ENCODE data around the gene KLRK1.
A peak's percentile ranks its signal among the peaks of the same experiment; 100 is the strongest.
"Not testable (repeated sequence)": the region's sequence is repeated elsewhere in the genome, so short reads cannot be mapped to it uniquely, and the experiment has no call there.

KLRK1 gene

DNA sequence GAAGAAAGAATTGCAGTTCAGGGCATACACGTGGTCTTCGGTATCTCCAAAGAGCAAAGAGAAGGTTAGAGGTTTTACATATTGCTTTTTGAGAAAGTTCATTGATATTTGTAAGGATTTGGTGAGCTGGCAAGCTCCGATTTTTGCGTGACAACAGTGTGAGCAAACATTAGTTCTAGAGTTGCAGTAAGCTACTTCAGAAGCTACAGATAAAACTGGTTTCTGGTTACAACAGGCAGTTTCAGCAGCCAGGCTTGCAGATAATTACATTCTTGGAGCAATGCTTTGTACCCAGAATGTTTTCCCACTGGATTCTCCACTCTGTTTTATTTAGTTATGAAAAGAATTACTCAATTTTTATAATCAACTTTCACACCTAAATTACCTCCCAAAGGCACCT is 28.2 kb downstream of the KLRK1 start:
- no peak for DNase-seq

GRCh38 chr12:10361084-10361483 is 28.8 kb downstream of the KLRK1 start:
- peak; percentile 31 for DNase-seq

- no peak for DNase-seq
These were observed 30.9 kb downstream of the KLRK1 start for GRCh38 chr12:10358969-10359368.

DNA sequence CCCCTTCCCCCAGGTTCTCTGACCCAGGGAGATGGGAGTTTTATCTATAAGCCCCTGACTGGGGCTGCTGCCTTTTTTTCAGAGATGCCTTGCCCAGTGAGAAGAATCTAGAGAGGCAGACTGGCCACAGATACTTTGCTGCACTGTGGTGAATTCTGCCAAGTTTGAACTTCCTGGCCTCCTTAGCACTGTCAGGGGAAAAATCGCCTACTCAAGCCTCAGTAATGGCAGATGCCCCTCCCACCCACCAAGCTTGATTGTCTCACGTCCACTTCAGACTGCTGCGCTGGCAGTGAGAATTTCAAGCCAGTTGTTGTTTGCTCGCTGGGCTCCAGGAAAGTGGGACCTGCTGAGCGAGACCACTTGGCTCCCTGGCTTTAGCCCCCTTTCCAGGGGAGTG is 31.7 kb downstream of the KLRK1 start:
- DNase-seq, result no peak

DNA sequence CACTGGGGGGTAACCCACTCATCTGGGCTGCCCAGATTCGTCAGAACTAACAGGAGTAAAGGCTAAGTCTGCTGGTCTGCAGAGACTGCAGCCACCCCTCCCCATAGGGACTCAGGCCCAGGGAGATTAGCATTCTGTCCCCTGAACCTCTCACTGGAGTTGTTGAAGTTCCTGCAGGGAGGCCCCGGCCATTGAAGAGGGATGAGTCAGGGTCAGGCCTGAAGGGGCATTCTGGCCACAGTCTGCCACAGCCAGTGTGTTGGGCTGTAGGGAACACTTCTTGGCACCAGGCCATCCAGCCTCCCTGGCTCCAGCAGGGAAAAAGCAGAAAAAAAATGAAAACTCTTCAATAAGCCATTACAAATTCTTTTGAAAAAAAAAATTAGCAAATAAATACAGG is 35.3 kb downstream of the KLRK1 start:
- no peak for DNase-seq

GRCh38 chr12:10354071-10354470 is 35.8 kb downstream of the KLRK1 start:
- DNase-seq, result no peak

DNA sequence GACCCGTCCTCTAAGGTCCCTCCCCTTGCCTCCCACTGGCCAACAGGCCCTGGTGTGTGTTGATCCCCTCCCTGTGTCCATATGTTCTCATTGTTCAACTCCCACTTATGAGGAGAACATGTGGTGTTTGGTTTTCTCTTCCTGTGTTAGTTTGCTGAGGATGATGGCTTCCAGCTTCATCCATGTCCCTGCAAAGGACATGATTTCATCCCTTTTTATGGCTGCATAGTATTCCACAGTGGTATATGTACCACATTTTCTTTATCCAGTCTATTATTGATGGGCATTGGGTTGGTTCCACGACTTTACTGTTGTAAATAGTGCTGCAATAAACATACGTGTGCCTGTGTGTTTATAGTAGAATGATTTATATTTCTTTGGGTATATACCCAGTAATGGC is 38.4 kb downstream of the KLRK1 start:
- not testable (repeated sequence) for DNase-seq

DNA sequence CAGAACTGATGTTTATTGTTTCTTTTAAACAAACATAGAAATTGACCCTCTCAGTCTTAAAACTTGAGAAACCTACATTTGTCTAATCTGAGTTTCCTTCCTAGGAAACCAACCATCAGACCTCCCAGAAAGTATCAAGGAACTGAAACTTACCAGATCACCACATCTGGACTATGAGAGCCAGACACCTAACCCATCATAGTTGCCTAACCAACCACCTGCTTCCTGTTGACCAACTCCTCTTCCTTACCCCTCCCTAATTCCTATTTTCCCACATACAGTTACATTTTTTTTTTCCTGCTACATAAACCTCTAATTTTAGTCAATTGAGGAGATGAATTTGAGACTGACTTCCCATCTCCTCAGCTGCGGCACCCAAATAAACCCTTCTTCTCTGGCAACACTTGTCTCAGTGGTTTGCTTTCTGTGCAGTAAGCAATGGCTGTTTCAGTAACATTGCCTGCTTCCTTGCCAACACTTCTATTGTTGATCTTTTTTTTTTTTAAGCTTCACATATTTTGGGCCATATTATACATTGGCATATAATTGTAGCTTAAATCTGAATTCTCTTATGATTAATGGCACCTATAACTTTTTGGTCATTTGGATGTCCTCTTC is 47.8 kb downstream of the KLRK1 start:
- no peak for DNase-seq

DNA sequence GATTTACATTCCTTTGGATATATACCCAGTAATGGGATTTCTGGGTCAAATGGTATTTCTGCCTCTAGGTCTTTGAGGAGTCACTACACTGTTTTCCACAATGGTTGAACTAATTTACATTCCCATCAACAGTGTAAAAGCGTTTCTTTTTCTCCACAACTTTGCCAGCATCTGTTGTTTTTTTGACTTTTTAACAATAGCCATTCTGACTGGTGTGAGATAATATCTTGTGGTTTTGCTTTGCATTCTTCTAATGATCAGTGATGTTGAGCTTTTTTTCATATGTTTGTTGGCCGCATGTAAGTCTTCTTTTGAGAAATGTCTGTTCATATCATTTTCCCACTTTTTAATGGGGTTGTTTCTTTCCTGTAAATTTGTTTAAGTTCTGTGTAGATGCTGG is 48.9 kb downstream of the KLRK1 start:
- DNase-seq, result not testable (repeated sequence)

DNA sequence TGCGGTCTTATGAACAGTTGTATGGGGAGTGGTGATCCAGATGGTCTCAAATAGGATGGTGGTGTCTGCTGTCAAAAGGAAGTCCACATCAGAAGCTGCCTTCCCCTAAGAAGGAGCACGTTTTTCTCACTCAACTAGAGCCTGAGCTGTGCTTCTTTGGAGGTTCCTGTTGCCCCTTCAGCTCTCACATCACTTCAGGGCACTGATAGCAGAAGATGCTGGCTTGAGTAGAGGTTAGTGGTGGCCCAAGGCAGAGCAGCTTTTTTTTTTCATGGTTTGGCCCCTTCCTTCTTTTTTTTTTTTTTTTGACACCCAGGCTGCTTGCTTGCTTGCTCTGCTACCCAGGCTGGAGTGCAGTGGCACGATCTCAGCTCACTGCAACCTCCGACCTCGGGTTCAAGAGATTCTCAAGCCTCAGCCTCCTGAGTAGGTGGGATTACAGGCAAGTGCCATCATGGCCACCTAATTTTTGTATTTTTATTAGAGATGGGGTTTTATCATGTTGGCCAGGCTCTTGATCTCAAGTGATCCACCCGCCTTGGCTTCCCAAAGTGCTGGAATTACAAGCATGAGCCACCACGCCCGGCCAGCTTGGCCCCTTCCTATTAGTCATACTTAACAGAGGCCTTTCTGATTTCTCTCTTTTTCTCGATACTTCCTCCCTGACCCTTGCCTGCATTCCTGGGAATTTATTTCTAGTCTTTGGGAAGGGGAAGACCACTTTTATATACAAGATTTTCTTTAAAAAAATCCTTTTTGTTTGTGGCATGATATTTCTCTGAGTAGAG is 50.6 kb downstream of the KLRK1 start:
- DNase-seq, result no peak

GRCh38 chr12:10338470-10338869 is 51.4 kb downstream of the KLRK1 start:
- DNase-seq, result not testable (repeated sequence)

GRCh38 chr12:10336196-10336595 is 53.6 kb downstream of the KLRK1 start:
- not testable (repeated sequence) for DNase-seq

DNA sequence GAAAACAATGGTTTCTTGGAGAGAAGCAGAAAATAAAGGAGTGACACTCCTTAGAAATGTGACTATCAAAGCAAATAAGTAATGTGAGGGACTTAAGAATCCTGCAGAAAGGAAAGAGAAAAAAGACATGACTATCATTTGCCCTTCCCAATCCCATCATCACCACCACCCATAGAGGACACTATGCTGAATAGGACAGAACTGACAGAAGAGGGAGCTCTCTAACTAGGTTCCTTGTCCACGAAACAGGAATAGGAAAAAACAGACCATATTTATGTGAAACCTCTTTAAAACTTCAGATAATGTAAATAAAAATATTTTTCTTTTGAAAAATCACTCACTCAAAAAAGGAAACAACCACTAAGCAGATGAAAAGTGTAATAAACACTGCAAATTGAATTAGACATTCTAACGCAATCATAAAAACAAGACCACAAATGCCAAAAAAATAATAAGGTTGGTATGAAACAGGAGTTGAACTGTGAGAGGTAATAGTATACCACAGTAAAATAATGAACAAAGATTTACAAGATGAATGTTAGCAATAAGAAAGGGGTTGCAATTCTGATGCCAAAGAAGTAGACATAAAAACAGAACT is 58.1 kb downstream of the KLRK1 start:
- DNase-seq, result no peak

DNA sequence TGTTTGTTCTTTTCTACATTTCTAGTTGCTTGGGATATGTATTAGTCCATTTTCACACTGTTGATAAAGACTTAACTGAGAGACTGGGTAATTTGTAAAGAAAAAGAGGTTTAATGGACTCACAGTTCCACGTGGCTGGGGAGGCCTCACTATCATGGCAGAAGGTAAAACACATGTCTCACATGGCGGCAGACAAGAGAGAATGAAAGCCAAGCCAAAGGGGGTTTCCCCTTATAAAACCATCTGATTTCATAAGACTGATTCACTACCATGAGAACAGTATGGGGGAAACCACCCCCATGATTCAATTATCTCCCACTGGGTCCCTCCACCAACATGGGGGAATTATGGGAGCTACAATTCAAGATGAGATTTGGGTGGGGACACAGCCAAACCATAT is 61.1 kb downstream of the KLRK1 start:
- not testable (repeated sequence) for DNase-seq

All from NCI-H1436 (cell line).